HEK293 (cell line): ENCODE measurements around the gene GALNTL6.

ENCODE experiments used
- CTCF ChIA-PET: fragments of 350-600 bp; formaldehyde crosslinking; extraction: SDS; loops from one replicate; lab custom pipeline; 2021; ENCODE audit warnings: antibody characterized with exemption; lab: Yijun Ruan, JAX
- POLR2A ChIA-PET: fragments of 300-600 bp; formaldehyde crosslinking; extraction: SDS; loops from one replicate; lab custom pipeline; 2020; ENCODE audit warnings: antibody characterized with exemption, inconsistent platforms; lab: Yijun Ruan, JAX
- H3K27ac ChIP-seq: fragments of 200-500 bp; sonication (Bioruptor generic); 2 replicates; pipeline ENCODE4 v1.5.1; 2014; ENCODE audit warnings: low read depth, low read length, control low read depth, inconsistent platforms; ENCODE audit errors: extremely low read depth
- H3K36me3 ChIP-seq, 2 experiments: fragments of 200-500 bp in 1 of 2; sonication (Bioruptor generic) in 1 of 2; 1 replicate in 1 of 2; 2 replicates in 1 of 2; pipeline ENCODE4 v1.5.1; 2014 to 2017; ENCODE audit warnings: inconsistent platforms in 2 of 2, low read length in 2 of 2; ENCODE audit not compliant: control insufficient read depth in 2 of 2, insufficient read depth in 1 of 2
- H3K4me1 ChIP-seq: fragments of 200-500 bp; sonication (Bioruptor generic); 2 replicates; pipeline ENCODE4 v1.5.1; 2014; ENCODE audit warnings: mild to moderate bottlenecking, low read length, inconsistent platforms; ENCODE audit not compliant: control insufficient read depth, insufficient read depth
- H3K4me3 ChIP-seq: 2 replicates; pipeline ENCODE4 v1.5.1; 2011; ENCODE audit warnings: low read depth, mild to moderate bottlenecking, control low read depth, low read length, moderate library complexity
- H3K9me3 ChIP-seq: fragments of 200-500 bp; sonication (Bioruptor generic); 2 replicates; pipeline ENCODE4 v1.5.1; 2014; ENCODE audit warnings: low read depth, low read length, inconsistent platforms; ENCODE audit not compliant: control insufficient read depth, insufficient read depth
- BCL11B ChIP-seq: fragments of 450-650 bp; formaldehyde crosslinking; IDR thresholded peaks from 2 replicates; pipeline ENCODE4 v1.5.1; 2016; ENCODE audit warnings: low read depth, missing biosample characterization, missing genetic modification characterization
- GFI1B ChIP-seq: fragments of 450-650 bp; formaldehyde crosslinking; IDR thresholded peaks from 2 replicates; pipeline ENCODE4 v1.5.1; 2016; ENCODE audit warnings: missing biosample characterization, missing genetic modification characterization
- PRDM10 ChIP-seq: fragments of 450-650 bp; formaldehyde crosslinking; IDR thresholded peaks from 2 replicates; pipeline ENCODE4 v1.5.1; 2016; ENCODE audit warnings: missing biosample characterization, missing genetic modification characterization
- REPIN1 ChIP-seq: fragments of 450-650 bp; formaldehyde crosslinking; IDR thresholded peaks from 2 replicates; pipeline ENCODE4 v1.5.1; 2017; ENCODE audit warnings: missing biosample characterization, missing genetic modification characterization, low read depth
- ZBTB21 ChIP-seq: fragments of 450-650 bp; formaldehyde crosslinking; IDR thresholded peaks from 2 replicates; pipeline ENCODE4 v1.5.1; 2017; ENCODE audit warnings: missing biosample characterization, missing genetic modification characterization
- ZNF10 ChIP-seq: fragments of 450-650 bp; formaldehyde crosslinking; IDR thresholded peaks from 2 replicates; pipeline ENCODE4 v1.5.1; 2017; ENCODE audit warnings: missing biosample characterization, missing genetic modification characterization
- ZNF132 ChIP-seq: fragments of 450-650 bp; formaldehyde crosslinking; IDR thresholded peaks from 2 replicates; pipeline ENCODE4 v1.5.1; 2017; ENCODE audit warnings: missing biosample characterization, missing genetic modification characterization, borderline replicate concordance
- ZNF157 ChIP-seq: fragments of 450-650 bp; formaldehyde crosslinking; IDR thresholded peaks from 2 replicates; pipeline ENCODE4 v1.5.1; 2016; ENCODE audit warnings: missing biosample characterization, missing genetic modification characterization
- ZNF274 ChIP-seq, 2 experiments: fragments of 200-500 bp in 1 of 2; fragments of 450-650 bp in 1 of 2; sonication (Bioruptor generic) in 1 of 2; formaldehyde crosslinking in 1 of 2; IDR thresholded peaks; 2 replicates each; pipeline versions ENCODE4 v1.5.1 to v1.6.1; 2014 to 2016; ENCODE audit warnings: borderline replicate concordance in 1 of 2, inconsistent platforms in 1 of 2, low read length in 1 of 2, missing biosample characterization in 1 of 2, missing genetic modification characterization in 1 of 2
- ZNF280D ChIP-seq: fragments of 450-650 bp; formaldehyde crosslinking; IDR thresholded peaks from 2 replicates; pipeline ENCODE4 v1.5.1; 2016; ENCODE audit warnings: missing biosample characterization, missing genetic modification characterization
- ZNF354C ChIP-seq: fragments of 450-650 bp; formaldehyde crosslinking; IDR thresholded peaks from 2 replicates; pipeline ENCODE4 v1.5.1; 2016; ENCODE audit warnings: missing biosample characterization, missing genetic modification characterization, low read depth, borderline replicate concordance
- ZNF37A ChIP-seq: fragments of 450-650 bp; IDR thresholded peaks from 2 replicates; pipeline ENCODE4 v1.5.1; 2018; ENCODE audit warnings: missing biosample characterization, missing genetic modification characterization
- ZNF391 ChIP-seq: fragments of 450-650 bp; formaldehyde crosslinking; IDR thresholded peaks from 2 replicates; pipeline ENCODE4 v1.5.1; 2016; ENCODE audit warnings: low read depth, missing biosample characterization, missing genetic modification characterization, borderline replicate concordance
- ZNF426 ChIP-seq: fragments of 450-650 bp; formaldehyde crosslinking; IDR thresholded peaks from 2 replicates; pipeline ENCODE4 v1.5.1; 2017; ENCODE audit warnings: missing biosample characterization, missing genetic modification characterization, mild to moderate bottlenecking, inconsistent platforms, moderate library complexity
- ZNF449 ChIP-seq: fragments of 450-650 bp; formaldehyde crosslinking; IDR thresholded peaks from 2 replicates; pipeline ENCODE4 v1.5.1; 2017; ENCODE audit warnings: missing biosample characterization, mild to moderate bottlenecking, missing genetic modification characterization, moderate library complexity
- ZNF510 ChIP-seq: fragments of 450-650 bp; formaldehyde crosslinking; IDR thresholded peaks from 2 replicates; pipeline ENCODE4 v1.5.1; 2018; ENCODE audit warnings: mild to moderate bottlenecking, missing genetic modification characterization, missing biosample characterization; ENCODE audit not compliant: insufficient replicate concordance
- ZNF518A ChIP-seq: fragments of 450-650 bp; formaldehyde crosslinking; conservative IDR thresholded peaks from 2 replicates; pipeline ENCODE4 v1.5.1; 2016; ENCODE audit warnings: low read depth, missing biosample characterization, missing genetic modification characterization
- ZNF549 ChIP-seq: fragments of 450-650 bp; IDR thresholded peaks from 2 replicates; pipeline ENCODE4 v1.5.1; 2018; ENCODE audit warnings: missing biosample characterization, missing genetic modification characterization, mild to moderate bottlenecking, inconsistent platforms, moderate library complexity
- ZNF658 ChIP-seq: fragments of 450-650 bp; formaldehyde crosslinking; IDR thresholded peaks from 2 replicates; pipeline ENCODE4; 2016; ENCODE audit warnings: missing biosample characterization, missing genetic modification characterization
- ZNF677 ChIP-seq: fragments of 450-650 bp; IDR thresholded peaks from 2 replicates; pipeline ENCODE4 v1.5.0; 2018; ENCODE audit warnings: missing biosample characterization, mild to moderate bottlenecking, missing genetic modification characterization, moderate library complexity
- ZNF707 ChIP-seq: fragments of 450-650 bp; formaldehyde crosslinking; IDR thresholded peaks from 2 replicates; pipeline ENCODE4 v1.5.1; 2016; ENCODE audit warnings: missing biosample characterization, missing genetic modification characterization
- ZNF791 ChIP-seq: fragments of 450-650 bp; formaldehyde crosslinking; IDR thresholded peaks from 2 replicates; pipeline ENCODE4 v1.5.1; 2016; ENCODE audit warnings: missing biosample characterization, missing genetic modification characterization
- ZSCAN30 ChIP-seq: fragments of 450-650 bp; IDR thresholded peaks from 2 replicates; pipeline ENCODE4 v1.5.1; 2018; ENCODE audit warnings: missing biosample characterization, mild to moderate bottlenecking, missing genetic modification characterization, moderate library complexity

GALNTL6 gene

GRCh38 chr4:172515266-172515879 lies 702.2 kb downstream of the GALNTL6 start (continued):
- TF ChIP-seq ZNF549 (tag by site-specific recombination) = no peak
- no peak for TF ChIP-seq ZBTB21 (tag by site-specific recombination)
- TF ChIP-seq ZNF280D (tag by site-specific recombination) = no peak
- no peak for TF ChIP-seq ZNF791 (tag by site-specific recombination)
- TF ChIP-seq BCL11B (tag by site-specific recombination) = no peak
- TF ChIP-seq ZNF157 = no peak
- TF ChIP-seq ZNF707 = no peak
- no peak for TF ChIP-seq ZNF37A

DNA sequence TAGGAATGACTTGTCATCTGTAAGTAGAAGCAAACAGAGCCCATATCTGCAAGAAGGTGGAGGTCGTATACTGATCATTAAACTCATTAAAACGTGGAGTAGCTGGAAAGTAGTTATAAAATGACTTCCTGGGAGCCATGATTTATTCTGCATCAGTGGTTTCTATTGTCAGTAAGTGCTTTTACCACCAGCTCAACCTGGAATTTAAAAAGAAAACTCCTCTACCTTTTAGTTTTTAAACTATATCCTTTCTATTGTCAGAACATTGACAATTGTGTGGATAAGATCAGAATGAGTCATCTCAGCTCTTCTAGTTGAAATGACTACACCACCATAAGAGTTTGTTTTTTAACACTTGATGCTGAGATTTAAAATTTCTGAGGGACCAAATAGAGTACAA lies 704.2 kb downstream of the GALNTL6 start:
- H3K9me3 ChIP-seq = no peaks in the 10 kb centered on the region
- POLR2A ChIA-PET = no interaction called here
- TF ChIP-seq ZNF274 (IDR thresholded peaks at IDR 0.05; ENCODE audit: low read length) (no peak), ZNF274 (tag by site-specific recombination; IDR thresholded peaks at IDR 0.05; ENCODE audit: borderline replicate concordance) (no peak), REPIN1 (tag by site-specific recombination) (no peak), ZNF157 (no peak), ZNF510 (tag by site-specific recombination) (no peak), ZNF658 (no peak), ZNF132 (no peak), ZNF426 (tag by site-specific recombination) (no peak), ZNF449 (tag by site-specific recombination) (no peak), ZNF677 (tag by site-specific recombination) (no peak), PRDM10 (tag by site-specific recombination) (no peak), ZNF391 (no peak), ZNF518A (tag by site-specific recombination) (no peak), ZNF354C (tag by site-specific recombination) (no peak), GFI1B (tag by site-specific recombination) (no peak), ZSCAN30 (tag by site-specific recombination) (no peak), ZNF10 (tag by site-specific recombination) (no peak)

More for the DNA sequence above, 704.2 kb downstream of the GALNTL6 start:
- no peak overlapping the region for H3K4me3 ChIP-seq
- H3K36me3 ChIP-seq = no peaks in the 10 kb centered on the region
- H3K27ac ChIP-seq = no peak overlapping the region
- CTCF ChIA-PET = no interaction called here
- H3K4me1 ChIP-seq = no peaks in the 10 kb centered on the region
